Measurements from ENCODE around the gene SMYD4.
"Not testable (repeated sequence)": the region's sequence is repeated elsewhere in the genome, so short reads cannot be mapped to it uniquely, and the experiment has no call there.

SMYD4 gene

GRCh38 chr17:1829592-1830257, at the start of gene SMYD4, which contains the start of gene RPA1:
TSS of gene SMYD4 (minus strand) at chr17:1829902. CDS start at chr17:1827994, 1,908 bp downstream.
TSS of gene RPA1 (plus strand) at chr17:1830005. CDS start at chr17:1830094, 89 bp downstream.
- peak; percentile 79 to 90 for DNase-seq

- DNase-seq = peak in 1 of 2 donors; percentile 17
These were observed 48.9 kb upstream of the SMYD4 start for GRCh38 chr17:1878419-1879121.

GRCh38 chr17:1875597-1875996, 45.9 kb upstream of the SMYD4 start:
- no peak for DNase-seq

- peak; percentile 6 to 76 for DNase-seq
These were observed 43.7 kb upstream of the SMYD4 start for GRCh38 chr17:1873418-1873817.

GRCh38 chr17:1872976-1873375, 43.3 kb upstream of the SMYD4 start:
- DNase-seq = no peak

- no peak for DNase-seq
These were observed 42.6 kb upstream of the SMYD4 start for GRCh38 chr17:1872254-1872653.

- peak; percentile 59 to 79 for DNase-seq
These were observed 42.1 kb upstream of the SMYD4 start for GRCh38 chr17:1871756-1872155.

GRCh38 chr17:1870592-1870991, 40.9 kb upstream of the SMYD4 start:
- peak; percentile 5 to 79 for DNase-seq

GRCh38 chr17:1868090-1868489, 38.4 kb upstream of the SMYD4 start:
- no peak for DNase-seq

GRCh38 chr17:1867307-1867706, 37.6 kb upstream of the SMYD4 start:
- DNase-seq = no peak

GRCh38 chr17:1865252-1866037, 35.7 kb upstream of the SMYD4 start:
- DNase-seq = peak; percentile 47 to 80

GRCh38 chr17:1861391-1862010, 31.8 kb upstream of the SMYD4 start:
- no peak for DNase-seq

GRCh38 chr17:1860978-1861377, 31.3 kb upstream of the SMYD4 start:
- DNase-seq = no peak

- DNase-seq = not testable (repeated sequence)
These were observed 26.8 kb upstream of the SMYD4 start for GRCh38 chr17:1856462-1856861.

GRCh38 chr17:1853698-1854097, 24.0 kb upstream of the SMYD4 start:
- DNase-seq = no peak

- no peak for DNase-seq
These were observed 22.6 kb upstream of the SMYD4 start for GRCh38 chr17:1852327-1852726.

GRCh38 chr17:1847191-1847590, 17.5 kb upstream of the SMYD4 start:
- DNase-seq = no peak

- no peak for DNase-seq
These were observed 14.2 kb upstream of the SMYD4 start for GRCh38 chr17:1843947-1844346.

GRCh38 chr17:1839516-1839915, 9.8 kb upstream of the SMYD4 start:
- no peak for DNase-seq

GRCh38 chr17:1834380-1835149, 4.9 kb upstream of the SMYD4 start:
- peak in 1 of 2 donors; percentile 38 for DNase-seq

- peak in 1 of 2 donors; percentile 37 for DNase-seq
These were observed 586 bp upstream of the SMYD4 start for GRCh38 chr17:1830288-1830687.

GRCh38 chr17:1829216-1829591, 498 bp downstream of the SMYD4 start:
- DNase-seq = no peak
